Anterior cingulate cortex (tissue), 58 donors: ENCODE data around the gene HDGFL2.
"Not testable (repeated sequence)": the region's sequence is repeated elsewhere in the genome, so short reads cannot be mapped to it uniquely, and the experiment has no call there.

Source experiments
- DNase-seq, 58 donors: peaks; one replicate each; lab custom pipeline; 2025; lab: John Stamatoyannopoulos, UW

Gene HDGFL2

GRCh38 chr19:4525563-4526002, 53.5 kb downstream of the HDGFL2 start:
- no peak for DNase-seq

GRCh38 chr19:4527377-4527776, 55.3 kb downstream of the HDGFL2 start:
- not testable (repeated sequence) for DNase-seq

GRCh38 chr19:4528843-4529242, 56.7 kb downstream of the HDGFL2 start:
- DNase-seq = no peak

- DNase-seq = no peak
Measured at GRCh38 chr19:4529924-4530522, 57.9 kb downstream of the HDGFL2 start.

GRCh38 chr19:4531562-4532165, 59.6 kb downstream of the HDGFL2 start:
- no peak for DNase-seq

GRCh38 chr19:4533334-4533733, 61.2 kb downstream of the HDGFL2 start:
- no peak for DNase-seq

GRCh38 chr19:4533835-4534424, 61.8 kb downstream of the HDGFL2 start:
- DNase-seq = no peak

- DNase-seq = peak in 56 of 58 donors; percentile 10 to 88 (median 56)
Measured at GRCh38 chr19:4534836-4535658, 63.0 kb downstream of the HDGFL2 start, which contains the start of gene PLIN5. Gene PLIN5 (minus strand): TSS chr19:4535224. CDS start chr19:4534074, 1,150 bp downstream.

- DNase-seq = no peak
Measured at GRCh38 chr19:4536798-4537197, 64.7 kb downstream of the HDGFL2 start.

GRCh38 chr19:4537953-4538600, 66.0 kb downstream of the HDGFL2 start:
- DNase-seq = no peak

- no peak for DNase-seq
Measured at GRCh38 chr19:4538601-4538954, 66.5 kb downstream of the HDGFL2 start.

GRCh38 chr19:4539169-4539692, 67.1 kb downstream of the HDGFL2 start:
- no peak for DNase-seq

- peak in 2 of 58 donors; percentile 4 to 15 for DNase-seq
Measured at GRCh38 chr19:4539693-4540581, 67.8 kb downstream of the HDGFL2 start, which contains the start of gene LRG1. Gene LRG1 (minus strand): TSS chr19:4540036. CDS start chr19:4540013, 23 bp downstream.

GRCh38 chr19:4541114-4541805, 69.2 kb downstream of the HDGFL2 start:
- DNase-seq = no peak

GRCh38 chr19:4541806-4542145, 69.7 kb downstream of the HDGFL2 start:
- not testable (repeated sequence) for DNase-seq

GRCh38 chr19:4542896-4543841, 71.1 kb downstream of the HDGFL2 start:
- no peak for DNase-seq

GRCh38 chr19:4543842-4544647, 71.9 kb downstream of the HDGFL2 start:
- no peak for DNase-seq
